Thoracic aorta (tissue), 2 donors: ENCODE results near the gene SMIM14. TPM values are rescaled to one million over a fixed set of nuclear protein-coding genes. Genes with fewer than 3 reads are reported as not detected.

Experiments
- ATAC-seq: fragments of 150-250 bp; one replicate; pipeline ENCODE4 v1.8.0; 2017; ENCODE audit warnings: low read depth; ENCODE audit not compliant: insufficient number of reproducible peaks, low FRiP score
- DNase-seq: peaks from one replicate; pipeline ENCODE4 v3.0.0-alpha.2; 2020; ENCODE audit warnings: low spot score
- H3K27ac ChIP-seq, 2 donors: fragments of 200-600 bp; sonication (generic); 1 replicate in 1 of 2; 2 replicates in 1 of 2; pipeline ENCODE4 v1.5.1; 2016; ENCODE audit warnings: mild to moderate bottlenecking in 2 of 2, moderate library complexity in 2 of 2
- H3K27me3 ChIP-seq: fragments of 200-600 bp; sonication (generic); replicated peaks from 2 replicates; pipeline ENCODE4 v1.6.0; 2016; ENCODE audit warnings: mild to moderate bottlenecking; ENCODE audit not compliant: insufficient read depth
- H3K36me3 ChIP-seq: fragments of 200-600 bp; sonication (generic); one replicate; pipeline ENCODE4 v1.5.1; 2016
- H3K4me1 ChIP-seq, 2 donors: fragments of 200-600 bp; sonication (generic); 1 replicate in 1 of 2; 2 replicates in 1 of 2; pipeline versions ENCODE4 v1.5.1 to v1.6.0; 2016; ENCODE audit warnings: low read depth in 2 of 2, mild to moderate bottlenecking in 1 of 2; ENCODE audit not compliant: control insufficient read depth in 1 of 2
- H3K4me3 ChIP-seq: fragments of 200-600 bp; sonication (generic); 2 replicates; pipeline ENCODE4 v1.5.1; 2016; ENCODE audit warnings: mild to moderate bottlenecking
- H3K9me3 ChIP-seq: fragments of 200-600 bp; sonication (generic); 2 replicates; pipeline ENCODE4 v1.5.1; 2016
- total RNA-seq, 2 donors: library from RNA; depleted of rRNA; stranded (reverse); fragments of >200 nt; gene quantifications; one replicate each; pipeline versions ENCODE4 v1.1.0 to v1.2.3, GENCODE V29; 2016
- TF ChIP-seq, protein P1 (sequence below): fragments of 200-600 bp; sonication (generic); IDR thresholded peaks from one replicate; pipeline ENCODE4 v1.5.1; 2019; ENCODE audit warnings: antibody characterized with exemption

The SMIM14 gene
- total RNA-seq, 2 donors from 2014 or later, result 41.0 to 58.1 TPM

GRCh38 chr4:39637586-39638353, 895 bp downstream of the SMIM14 start:
- Histone ChIP-seq H3K9me3 (no peaks in the 10 kb centered on the region), H3K36me3 (no peaks in the 10 kb centered on the region), H3K27me3 (no peaks in the 10 kb centered on the region), H3K4me1 (peaks cover 7 to 27% of the 10 kb centered on the region in 2 donors), H3K4me3 (peak overlapping the region; percentile 97), H3K27ac (peak overlapping the region; percentile 97)
- DNase-seq (no peak), ATAC-seq (no peak)
- TF ChIP-seq, protein P1, sequence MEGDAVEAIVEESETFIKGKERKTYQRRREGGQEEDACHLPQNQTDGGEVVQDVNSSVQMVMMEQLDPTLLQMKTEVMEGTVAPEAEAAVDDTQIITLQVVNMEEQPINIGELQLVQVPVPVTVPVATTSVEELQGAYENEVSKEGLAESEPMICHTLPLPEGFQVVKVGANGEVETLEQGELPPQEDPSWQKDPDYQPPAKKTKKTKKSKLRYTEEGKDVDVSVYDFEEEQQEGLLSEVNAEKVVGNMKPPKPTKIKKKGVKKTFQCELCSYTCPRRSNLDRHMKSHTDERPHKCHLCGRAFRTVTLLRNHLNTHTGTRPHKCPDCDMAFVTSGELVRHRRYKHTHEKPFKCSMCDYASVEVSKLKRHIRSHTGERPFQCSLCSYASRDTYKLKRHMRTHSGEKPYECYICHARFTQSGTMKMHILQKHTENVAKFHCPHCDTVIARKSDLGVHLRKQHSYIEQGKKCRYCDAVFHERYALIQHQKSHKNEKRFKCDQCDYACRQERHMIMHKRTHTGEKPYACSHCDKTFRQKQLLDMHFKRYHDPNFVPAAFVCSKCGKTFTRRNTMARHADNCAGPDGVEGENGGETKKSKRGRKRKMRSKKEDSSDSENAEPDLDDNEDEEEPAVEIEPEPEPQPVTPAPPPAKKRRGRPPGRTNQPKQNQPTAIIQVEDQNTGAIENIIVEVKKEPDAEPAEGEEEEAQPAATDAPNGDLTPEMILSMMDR, result no peak

- Histone ChIP-seq H3K27me3 (no peaks in the 10 kb centered on the region), H3K4me3 (peak overlapping the region; percentile 97), H3K27ac (peak overlapping the region; percentile 97), H3K36me3 (no peaks in the 10 kb centered on the region), H3K9me3 (no peaks in the 10 kb centered on the region), H3K4me1 (peaks cover 7 to 27% of the 10 kb centered on the region in 2 donors)
- DNase-seq, result no peak
- TF ChIP-seq, protein P1, result no peak
- no peak for ATAC-seq
These were observed 1.5 kb downstream of the SMIM14 start for GRCh38 chr4:39637221-39637585.

DNA sequence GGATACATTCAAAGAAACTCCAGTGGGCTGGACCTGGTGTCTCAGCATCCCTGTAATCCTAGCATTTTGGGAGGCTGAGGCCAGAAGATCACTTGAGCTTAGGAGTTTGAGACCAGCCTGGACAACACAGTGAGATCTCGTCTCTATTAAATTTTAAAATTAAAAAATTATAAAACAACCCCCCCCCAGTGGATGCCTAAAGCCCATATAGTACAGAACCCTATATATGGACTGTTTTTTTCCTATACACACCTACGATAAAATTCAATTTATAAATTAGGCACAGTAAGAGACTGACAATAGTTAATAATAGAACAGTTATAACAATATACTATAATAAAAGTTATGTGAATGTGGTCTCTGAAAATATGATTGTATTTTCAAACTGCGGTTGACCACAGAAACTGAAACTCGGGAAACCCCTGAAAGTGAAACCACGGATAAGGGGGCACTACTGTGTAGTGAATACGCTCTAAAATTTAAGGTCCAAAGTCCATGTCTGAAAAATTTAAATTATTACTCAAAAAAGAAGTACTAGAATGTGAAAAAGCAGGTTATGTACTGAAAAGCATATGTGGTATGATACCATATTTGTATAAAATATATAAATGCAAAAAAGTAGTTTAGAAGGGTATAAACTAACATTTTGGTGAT, 2.0 kb downstream of the SMIM14 start:
- Histone ChIP-seq H3K27me3 (no peaks in the 10 kb centered on the region), H3K9me3 (no peaks in the 10 kb centered on the region), H3K27ac (peak overlapping the region; percentile 97), H3K4me3 (peak overlapping the region; percentile 97), H3K36me3 (no peaks in the 10 kb centered on the region), H3K4me1 (peaks cover 7 to 27% of the 10 kb centered on the region in 2 donors)
- DNase-seq, result no peak
- ATAC-seq, result no peak
- TF ChIP-seq, protein P1, result no peak

GRCh38 chr4:39635023-39635422, 3.6 kb downstream of the SMIM14 start:
- Histone ChIP-seq H3K27ac (peak overlapping the region in 1 of 2 donors; percentile 5), H3K36me3 (no peaks in the 10 kb centered on the region), H3K4me3 (no peak overlapping the region), H3K4me1 (peaks cover 7 to 26% of the 10 kb centered on the region in 2 donors), H3K9me3 (no peaks in the 10 kb centered on the region), H3K27me3 (no peaks in the 10 kb centered on the region)
- TF ChIP-seq, protein P1, result no peak
- ATAC-seq (no peak), DNase-seq (no peak)

- ATAC-seq (no peak), DNase-seq (no peak)
- Histone ChIP-seq H3K27me3 (no peaks in the 10 kb centered on the region), H3K36me3 (no peaks in the 10 kb centered on the region), H3K27ac (no peak overlapping the region), H3K4me3 (no peak overlapping the region), H3K9me3 (no peaks in the 10 kb centered on the region), H3K4me1 (peaks cover 7 to 19% of the 10 kb centered on the region in 2 donors)
- TF ChIP-seq, protein P1, result no peak
These were observed 7.0 kb downstream of the SMIM14 start for GRCh38 chr4:39631700-39632079.
